IgD-negative memory B cell (primary cell): Measurements from ENCODE around the gene TMEM176B. TPM values are rescaled to one million over a fixed set of nuclear protein-coding genes. Genes with fewer than 3 reads are reported as not detected.

Experiments used
- polyA plus RNA-seq: library from polyadenylated mRNA; unstranded; fragments of 300-500 nt; fragmentation: Illumina TruSeq; gene quantifications from one replicate; pipeline ENCODE4 v1.2.3, GENCODE V29; 2021

Gene TMEM176B
- polyA plus RNA-seq, 1 donor from 2014 or later = 2.4 TPM

Other genes starting within 250 kb of the TMEM176B start
- 16.2 TPM for gene GIMAP4, start 233.0 kb downstream of the TMEM176B start, polyA plus RNA-seq
- gene GIMAP6, start 168.0 kb downstream of the TMEM176B start, polyA plus RNA-seq = 4.6 TPM
- gene GIMAP2, start 114.7 kb downstream of the TMEM176B start, polyA plus RNA-seq = 11.9 TPM
- gene GIMAP1, start 83.8 kb downstream of the TMEM176B start, polyA plus RNA-seq = 3.0 TPM
- 16.3 TPM for gene GIMAP5, start 62.9 kb downstream of the TMEM176B start, polyA plus RNA-seq
- not detected for gene TMEM176A, start 405 bp upstream of the TMEM176B start, polyA plus RNA-seq
- gene AOC1, start 52.2 kb upstream of the TMEM176B start, polyA plus RNA-seq = 0.11 TPM
- gene KCNH2, start 178.0 kb upstream of the TMEM176B start, polyA plus RNA-seq = 2.5 TPM
- gene NOS3, start 190.7 kb upstream of the TMEM176B start, polyA plus RNA-seq = 2.0 TPM
- 11.2 TPM for gene ATG9B, start 224.1 kb upstream of the TMEM176B start, polyA plus RNA-seq
- gene ABCB8, start 228.1 kb upstream of the TMEM176B start, polyA plus RNA-seq = 21.6 TPM
- not detected for gene ASIC3, start 248.2 kb upstream of the TMEM176B start, polyA plus RNA-seq